ENCODE measurements around the gene CAPN3.

The CAPN3 gene

GRCh38 chr15:42353061-42353460 lies 6.2 kb upstream of the CAPN3 start:
- no peak for DNase-seq (ENCODE audit: low read depth)

GRCh38 chr15:42354824-42355223 lies 4.5 kb upstream of the CAPN3 start:
- no peak overlapping the region for H3K4me3 ChIP-seq (ENCODE audit: low read depth, low read length)
- DNase-seq (ENCODE audit: low read depth): no peak

More at GRCh38 chr15:42353061-42353460, 6.2 kb upstream of the CAPN3 start:
- no peak overlapping the region for H3K4me3 ChIP-seq (ENCODE audit: low read depth, low read length)

- H3K4me3 ChIP-seq (ENCODE audit: low read depth, low read length): no peak overlapping the region
- no peak for DNase-seq (ENCODE audit: low read depth)
Observed at GRCh38 chr15:42355291-42355690, 4.0 kb upstream of the CAPN3 start.

- no peak for DNase-seq (ENCODE audit: low read depth)
Observed at GRCh38 chr15:42356851-42357250, 2.5 kb upstream of the CAPN3 start.

GRCh38 chr15:42358141-42358540 lies 1.2 kb upstream of the CAPN3 start:
- no peak overlapping the region for H3K4me3 ChIP-seq (ENCODE audit: low read depth, low read length)
- no peak for DNase-seq (ENCODE audit: low read depth)

More at GRCh38 chr15:42356851-42357250, 2.5 kb upstream of the CAPN3 start:
- H3K4me3 ChIP-seq (ENCODE audit: low read depth, low read length): no peak overlapping the region

- DNase-seq (ENCODE audit: low read depth): no peak
- no peak overlapping the region for H3K4me3 ChIP-seq (ENCODE audit: low read depth, low read length)
Observed at GRCh38 chr15:42359985-42360384, 684 bp downstream of the CAPN3 start.

GRCh38 chr15:42360535-42361112 lies 1.3 kb downstream of the CAPN3 start:
- no peak overlapping the region for H3K4me3 ChIP-seq (ENCODE audit: low read depth, low read length)

GRCh38 chr15:42363487-42363886 lies 4.2 kb downstream of the CAPN3 start:
- no peak for DNase-seq (ENCODE audit: low read depth)
- no peak overlapping the region for H3K4me3 ChIP-seq (ENCODE audit: low read depth, low read length)

More at GRCh38 chr15:42360535-42361112, 1.3 kb downstream of the CAPN3 start:
- no peak for DNase-seq (ENCODE audit: low read depth)

- no peak overlapping the region for H3K4me3 ChIP-seq (ENCODE audit: low read depth, low read length)
- no peak for DNase-seq (ENCODE audit: low read depth)
Observed at GRCh38 chr15:42363942-42364341, 4.6 kb downstream of the CAPN3 start.

- no peak overlapping the region for H3K4me3 ChIP-seq (ENCODE audit: low read depth, low read length)
- no peak for DNase-seq (ENCODE audit: low read depth)
Observed at GRCh38 chr15:42364529-42364928, 5.2 kb downstream of the CAPN3 start.

GRCh38 chr15:42365921-42366550 lies 6.7 kb downstream of the CAPN3 start:
- no peak for DNase-seq (ENCODE audit: low read depth)
- no peak overlapping the region for H3K4me3 ChIP-seq (ENCODE audit: low read depth, low read length)

GRCh38 chr15:42367041-42367440 lies 7.7 kb downstream of the CAPN3 start:
- DNase-seq (ENCODE audit: low read depth): no peak
- H3K4me3 ChIP-seq (ENCODE audit: low read depth, low read length): no peak overlapping the region

- no peak overlapping the region for H3K4me3 ChIP-seq (ENCODE audit: low read depth, low read length)
- DNase-seq (ENCODE audit: low read depth): no peak
Observed at GRCh38 chr15:42368096-42368495, 8.8 kb downstream of the CAPN3 start.

GRCh38 chr15:42371096-42371495 lies 11.8 kb downstream of the CAPN3 start:
- H3K4me3 ChIP-seq (ENCODE audit: low read depth, low read length): no peak overlapping the region
- DNase-seq (ENCODE audit: low read depth): no peak

- no peak for DNase-seq (ENCODE audit: low read depth)
- H3K4me3 ChIP-seq (ENCODE audit: low read depth, low read length): no peak overlapping the region
Observed at GRCh38 chr15:42373274-42373673, 14.0 kb downstream of the CAPN3 start.

- DNase-seq (ENCODE audit: low read depth): no peak
- no peak overlapping the region for H3K4me3 ChIP-seq (ENCODE audit: low read depth, low read length)
Observed at GRCh38 chr15:42373936-42374335, 14.6 kb downstream of the CAPN3 start.

- no peak overlapping the region for H3K4me3 ChIP-seq (ENCODE audit: low read depth, low read length)
- DNase-seq (ENCODE audit: low read depth): no peak
Observed at GRCh38 chr15:42374810-42375209, 15.5 kb downstream of the CAPN3 start.

GRCh38 chr15:42375252-42375651 lies 16.0 kb downstream of the CAPN3 start:
- DNase-seq (ENCODE audit: low read depth): no peak
- no peak overlapping the region for H3K4me3 ChIP-seq (ENCODE audit: low read depth, low read length)

GRCh38 chr15:42375941-42376340 lies 16.6 kb downstream of the CAPN3 start:
- no peak overlapping the region for H3K4me3 ChIP-seq (ENCODE audit: low read depth, low read length)
- DNase-seq (ENCODE audit: low read depth): no peak

GRCh38 chr15:42378011-42378410 lies 18.7 kb downstream of the CAPN3 start:
- DNase-seq (ENCODE audit: low read depth): no peak
- H3K4me3 ChIP-seq (ENCODE audit: low read depth, low read length): no peak overlapping the region

- H3K4me3 ChIP-seq (ENCODE audit: low read depth, low read length): no peak overlapping the region
- no peak for DNase-seq (ENCODE audit: low read depth)
Observed at GRCh38 chr15:42384597-42384996, 25.3 kb downstream of the CAPN3 start.

Data from skeletal muscle cell (primary cell).